Esophagus muscularis mucosa (tissue), 4 donors: Measurements from ENCODE around the gene CIAPIN1.

Experiments
- EP300 ChIP-seq: sonication (generic); formaldehyde crosslinking; IDR thresholded peaks from one replicate; pipeline ENCODE4 v1.6.1; 2017; ENCODE audit warnings: antibody characterized with exemption
- POLR2A ChIP-seq: fragments of 450-650 bp; IDR thresholded peaks from one replicate; pipeline ENCODE4 v1.6.1; 2017; ENCODE audit warnings: antibody characterized with exemption, moderate library complexity, mild to moderate bottlenecking, low read depth
- TF ChIP-seq, protein P1 (sequence below), 3 experiments: fragments of 200-600 bp in 2 of 3; fragments of 450-650 bp in 1 of 3; sonication (generic) in 2 of 3; IDR thresholded peaks; one replicate each; pipeline ENCODE4 v1.5.1; 2017 to 2019; ENCODE audit warnings: antibody characterized with exemption in 3 of 3, mild to moderate bottlenecking in 2 of 3, moderate library complexity in 1 of 3

DNA sequence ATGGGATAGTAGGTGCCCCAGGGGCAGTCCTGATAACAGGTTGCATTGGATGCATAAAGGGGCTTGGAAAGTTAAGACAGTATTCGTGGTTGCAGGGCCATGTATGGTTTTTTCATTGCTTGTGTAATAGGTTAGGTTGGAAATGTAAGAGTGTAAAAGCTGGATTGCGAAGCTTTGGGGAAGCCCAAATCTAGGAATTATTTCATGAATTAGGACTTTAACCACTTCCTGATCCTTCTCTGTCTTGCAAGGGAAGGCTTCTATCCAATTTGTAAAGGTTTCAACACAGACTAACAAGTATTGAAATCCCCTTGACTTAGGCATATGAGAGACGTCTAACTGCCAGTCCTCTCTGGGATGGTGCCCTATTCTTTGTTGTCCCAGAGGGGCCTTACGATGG, 50.4 kb downstream of the CIAPIN1 start:
- no peak for TF ChIP-seq EP300
- TF ChIP-seq, protein P1, sequence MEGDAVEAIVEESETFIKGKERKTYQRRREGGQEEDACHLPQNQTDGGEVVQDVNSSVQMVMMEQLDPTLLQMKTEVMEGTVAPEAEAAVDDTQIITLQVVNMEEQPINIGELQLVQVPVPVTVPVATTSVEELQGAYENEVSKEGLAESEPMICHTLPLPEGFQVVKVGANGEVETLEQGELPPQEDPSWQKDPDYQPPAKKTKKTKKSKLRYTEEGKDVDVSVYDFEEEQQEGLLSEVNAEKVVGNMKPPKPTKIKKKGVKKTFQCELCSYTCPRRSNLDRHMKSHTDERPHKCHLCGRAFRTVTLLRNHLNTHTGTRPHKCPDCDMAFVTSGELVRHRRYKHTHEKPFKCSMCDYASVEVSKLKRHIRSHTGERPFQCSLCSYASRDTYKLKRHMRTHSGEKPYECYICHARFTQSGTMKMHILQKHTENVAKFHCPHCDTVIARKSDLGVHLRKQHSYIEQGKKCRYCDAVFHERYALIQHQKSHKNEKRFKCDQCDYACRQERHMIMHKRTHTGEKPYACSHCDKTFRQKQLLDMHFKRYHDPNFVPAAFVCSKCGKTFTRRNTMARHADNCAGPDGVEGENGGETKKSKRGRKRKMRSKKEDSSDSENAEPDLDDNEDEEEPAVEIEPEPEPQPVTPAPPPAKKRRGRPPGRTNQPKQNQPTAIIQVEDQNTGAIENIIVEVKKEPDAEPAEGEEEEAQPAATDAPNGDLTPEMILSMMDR (IDR thresholded peaks at IDR 0.05) = no peak
- TF ChIP-seq POLR2A = no peak
